OCI-LY3 (cell line): ENCODE measurements around the gene PLSCR1.

ENCODE experiments used
- EZH2phosphoT487 ChIP-seq: fragments of 200-600 bp; shearing (Covaris generic); IDR thresholded peaks from 2 replicates; pipeline ENCODE4 v1.6.1; 2018; ENCODE audit warnings: antibody characterized with exemption, mixed run types, low read depth
- TF ChIP-seq, protein P1 (sequence below): fragments of 200-600, 300-600 bp; sonication (generic); IDR thresholded peaks from 2 replicates; pipeline ENCODE4 v1.5.1; 2014; ENCODE audit warnings: antibody characterized with exemption, low read length, low read depth

DNA sequence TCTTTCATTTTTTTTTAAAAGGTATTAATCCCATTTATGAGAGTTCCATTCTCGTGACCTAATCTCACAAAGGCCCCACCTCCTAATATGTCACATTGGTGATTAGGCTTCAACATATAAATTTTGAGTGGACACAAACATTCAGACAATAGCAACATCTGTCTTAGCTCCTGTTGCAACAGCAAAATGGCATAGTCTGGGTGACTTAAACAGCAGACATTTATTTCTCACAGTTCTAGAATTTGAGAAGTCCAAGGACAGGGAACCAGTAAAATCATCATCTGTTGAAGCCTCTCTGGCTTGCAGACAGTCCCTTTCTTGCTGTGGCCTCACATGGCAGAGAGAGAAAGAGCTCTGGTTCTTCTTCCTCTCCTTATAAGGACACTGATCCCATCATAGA lies 71.8 kb downstream of the PLSCR1 start:
- TF ChIP-seq, protein P1, sequence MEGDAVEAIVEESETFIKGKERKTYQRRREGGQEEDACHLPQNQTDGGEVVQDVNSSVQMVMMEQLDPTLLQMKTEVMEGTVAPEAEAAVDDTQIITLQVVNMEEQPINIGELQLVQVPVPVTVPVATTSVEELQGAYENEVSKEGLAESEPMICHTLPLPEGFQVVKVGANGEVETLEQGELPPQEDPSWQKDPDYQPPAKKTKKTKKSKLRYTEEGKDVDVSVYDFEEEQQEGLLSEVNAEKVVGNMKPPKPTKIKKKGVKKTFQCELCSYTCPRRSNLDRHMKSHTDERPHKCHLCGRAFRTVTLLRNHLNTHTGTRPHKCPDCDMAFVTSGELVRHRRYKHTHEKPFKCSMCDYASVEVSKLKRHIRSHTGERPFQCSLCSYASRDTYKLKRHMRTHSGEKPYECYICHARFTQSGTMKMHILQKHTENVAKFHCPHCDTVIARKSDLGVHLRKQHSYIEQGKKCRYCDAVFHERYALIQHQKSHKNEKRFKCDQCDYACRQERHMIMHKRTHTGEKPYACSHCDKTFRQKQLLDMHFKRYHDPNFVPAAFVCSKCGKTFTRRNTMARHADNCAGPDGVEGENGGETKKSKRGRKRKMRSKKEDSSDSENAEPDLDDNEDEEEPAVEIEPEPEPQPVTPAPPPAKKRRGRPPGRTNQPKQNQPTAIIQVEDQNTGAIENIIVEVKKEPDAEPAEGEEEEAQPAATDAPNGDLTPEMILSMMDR, result no peak
- TF ChIP-seq EZH2phosphoT487, result no peak
